A549 (cell line): ENCODE results near the gene CLDND1. TPM values are rescaled to one million over a fixed set of nuclear protein-coding genes. Genes with fewer than 3 reads are reported as not detected.

Source experiments
- ATAC-seq, 2 experiments: fragments of 200-7000 bp in 1 of 2; fragments of >200 bp in 1 of 2; cut with Nextera tagmentation in 1 of 2; cut with Tn5 transposase in 1 of 2; 3 replicates each; pipeline versions ENCODE4 v1.8.0 to v1.9.1; 2018 to 2020; ENCODE audit warnings: mild to moderate bottlenecking in 1 of 2, moderate library complexity in 1 of 2
- CTCF ChIA-PET: fragments of 300-600 bp; sonication (Branson Sonifier 250); formaldehyde crosslinking; extraction: SDS; loops from one replicate; lab custom pipeline; 2021; ENCODE audit warnings: antibody characterized with exemption, inconsistent platforms; lab: Yijun Ruan, JAX
- POLR2A ChIA-PET: fragments of 350-600 bp; formaldehyde crosslinking; extraction: SDS; loops from one replicate; lab custom pipeline; 2021; ENCODE audit warnings: antibody characterized with exemption, inconsistent platforms; lab: Yijun Ruan, JAX
- DNase-seq, 2 experiments: peaks; one replicate each; pipeline versions ENCODE4 v3.0.0 to v3.0.0-alpha.2; 2011 to 2016; ENCODE audit warnings: low read depth in 1 of 2, low spot score in 1 of 2
- FAIRE-seq: peaks from 2 replicates; lab custom pipeline; 2011; peaks lifted over from hg19 to GRCh38; lab: Jason Lieb, UNC
- H3K27ac ChIP-seq, 2 experiments: fragments of >200 bp; sonication (Bioruptor Twin); formaldehyde crosslinking; 3 replicates each; pipeline ENCODE4 v1.5.1; 2016 to 2017
- H3K4me1 ChIP-seq: fragments of >200 bp; sonication (Bioruptor Twin); formaldehyde crosslinking; 3 replicates; pipeline ENCODE4 v1.6.1; 2016
- H3K4me2 ChIP-seq: fragments of >200 bp; sonication (Bioruptor Twin); formaldehyde crosslinking; 3 replicates; pipeline ENCODE4 v1.6.1; 2016
- H3K4me3 ChIP-seq: fragments of >200 bp; sonication (Bioruptor Twin); formaldehyde crosslinking; 3 replicates; pipeline ENCODE4 v1.5.1; 2016
- H3K9me3 ChIP-seq: fragments of >200 bp; sonication (Bioruptor Twin); formaldehyde crosslinking; 3 replicates; pipeline ENCODE4 v1.6.1; 2016
- CHD2 ChIP-seq: fragments of 150-350 bp; IDR thresholded peaks from 2 replicates; pipeline ENCODE4 v1.6.1; 2014; ENCODE audit warnings: low read length; ENCODE audit not compliant: partially characterized antibody
- EP300 ChIP-seq, 2 experiments: fragments of >200 bp; sonication (Bioruptor Twin); formaldehyde crosslinking; IDR thresholded peaks; 2 replicates in 1 of 2; 3 replicates in 1 of 2; pipeline ENCODE4 v1.6.1; 2016 to 2017
- ESRRA ChIP-seq: fragments of 150-350 bp; IDR thresholded peaks from 2 replicates; pipeline ENCODE4 v1.6.1; 2014; ENCODE audit warnings: mild to moderate bottlenecking, low read length, borderline replicate concordance
- FOSL2 ChIP-seq, 2 experiments: fragments of 450-650 bp in 1 of 2; fragments of >200 bp in 1 of 2; sonication (Bioruptor Twin) in 1 of 2; formaldehyde crosslinking; IDR thresholded peaks; 2 replicates each; pipeline versions ENCODE4 v1.5.0 to v1.6.1; 2016 to 2020; ENCODE audit warnings: mild to moderate bottlenecking in 1 of 2, moderate library complexity in 1 of 2
- GATA3 ChIP-seq: IDR thresholded peaks from 2 replicates; pipeline ENCODE4 v1.6.1; 2012; ENCODE audit warnings: borderline replicate concordance
- HDAC2 ChIP-seq: fragments of 200-600 bp; sonication (generic); IDR thresholded peaks from 2 replicates; pipeline ENCODE4 v1.6.1; 2016
- HEYL ChIP-seq: fragments of 250-450 bp; sonication (Bioruptor Pico); IDR thresholded peaks from 2 replicates; pipeline ENCODE4 v1.8.0; 2021; ENCODE audit warnings: mild to moderate bottlenecking, moderate library complexity
- HOXA7 ChIP-seq: fragments of 250-450 bp; sonication (Bioruptor Pico); IDR thresholded peaks from 2 replicates; pipeline ENCODE4 v1.5.0; 2020; ENCODE audit warnings: mild to moderate bottlenecking, moderate library complexity
- JUN ChIP-seq, 2 experiments: fragments of >200 bp; sonication (Bioruptor Twin); formaldehyde crosslinking; IDR thresholded peaks; 2 replicates in 1 of 2; 3 replicates in 1 of 2; pipeline ENCODE4 v1.6.1; 2016 to 2017
- KDM1A ChIP-seq: fragments of 200-600 bp; sonication (generic); IDR thresholded peaks from 2 replicates; pipeline ENCODE4 v1.6.1; 2016; ENCODE audit warnings: low read depth, mild to moderate bottlenecking
- MYC ChIP-seq: IDR thresholded peaks from 2 replicates; pipeline ENCODE4 v1.6.1; 2012; ENCODE audit warnings: mild to moderate bottlenecking, inconsistent platforms, low read length, improper control_type of control experiment, borderline replicate concordance
- RARB ChIP-seq: fragments of 250-450 bp; sonication (Bioruptor Pico); IDR thresholded peaks from 2 replicates; pipeline ENCODE4 v1.8.0; 2021; ENCODE audit warnings: mild to moderate bottlenecking, moderate library complexity
- RNF2 ChIP-seq: fragments of 200-600 bp; sonication (generic); IDR thresholded peaks from 2 replicates; pipeline ENCODE4 v1.6.1; 2016; ENCODE audit warnings: low read depth, mild to moderate bottlenecking, antibody characterized with exemption, moderate library complexity, borderline replicate concordance
- SREBF2 ChIP-seq: fragments of 450-650 bp; IDR thresholded peaks from 2 replicates; pipeline ENCODE4 v1.6.1; 2014; ENCODE audit warnings: mild to moderate bottlenecking, moderate library complexity
- TFCP2L1 ChIP-seq: fragments of 250-450 bp; sonication (Bioruptor Pico); IDR thresholded peaks from 2 replicates; pipeline ENCODE4 v1.5.0; 2021; ENCODE audit warnings: mild to moderate bottlenecking
- ZFP36 ChIP-seq: fragments of 450-650 bp; IDR thresholded peaks from 2 replicates; pipeline ENCODE4 v1.6.1; 2014; ENCODE audit warnings: borderline replicate concordance; ENCODE audit not compliant: partially characterized antibody
- WGBS: methylation state at CpG from one replicate; pipeline ENCODE4 v1.1.6; 2017; ENCODE audit errors: missing lambda C conversion rate; 5-methylcytosine and 5-hydroxymethylcytosine counted together
- polyA plus RNA-seq, 4 experiments: library from polyadenylated mRNA; depleted of rRNA in 3 of 4; stranded (reverse); fragments of >200 nt; fragmentation: RNase III in 1 of 4; extraction: RNeasy Plus Mini Kit Qiagen cat#74134 plus additional on column Dnase treatment in 1 of 4; gene quantifications; 2 replicates in 3 of 4; 3 replicates in 1 of 4; pipeline ENCODE4 v1.2.3, GENCODE V29; 2011 to 2017
- TF ChIP-seq, protein P1 (sequence below): fragments of 250-450 bp; sonication (Bioruptor Pico); IDR thresholded peaks from 2 replicates; pipeline ENCODE4 v1.5.0; 2020; ENCODE audit warnings: low read depth, mild to moderate bottlenecking, moderate library complexity
- TF ChIP-seq, protein P2 (sequence below): IDR thresholded peaks from 2 replicates; pipeline ENCODE4 v1.6.1; 2012
- TF ChIP-seq, protein P3 (sequence below): IDR thresholded peaks from 2 replicates; pipeline ENCODE4 v1.6.1; 2012

CLDND1 gene
- polyA plus RNA-seq, 2 of the 4 experiments (the other 2 are of a cell fraction), result 49.0 to 150 TPM

DNA sequence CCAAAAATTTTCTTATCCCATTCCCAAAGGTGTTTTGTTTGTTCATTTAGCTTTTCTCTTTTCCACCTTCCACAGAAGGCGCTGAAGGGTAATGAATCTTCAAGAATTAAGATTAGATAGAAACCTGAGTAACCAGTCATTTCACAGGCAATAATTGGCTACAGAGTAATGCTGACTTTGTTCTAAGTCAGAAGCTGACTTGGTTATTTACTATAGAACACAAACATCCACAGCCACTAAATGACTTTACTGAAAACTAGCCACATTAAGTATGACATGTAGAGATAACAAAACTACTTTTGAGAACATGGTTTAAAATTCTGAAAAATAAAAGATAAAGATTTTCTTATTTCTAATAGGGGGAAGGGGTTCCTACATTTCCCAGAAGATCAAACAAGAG, 7.8 kb downstream of the CLDND1 start:
- H3K4me2 ChIP-seq, result no peak overlapping the region
- ChIA-PET CTCF (no interaction called here), POLR2A (no interaction called here)
- H3K4me1 ChIP-seq, result peaks cover 6% of the 10 kb centered on the region; the same call in 1 of the 3 replicates
- no peaks in the 10 kb centered on the region for H3K9me3 ChIP-seq
- WGBS, result 98% methylated on average over 1 of the region's 1 CpG
- TF ChIP-seq HEYL (CRISPR knock-in tag), result no peak
- no peak for TF ChIP-seq ESRRA
- no peak for TF ChIP-seq ZFP36
- TF ChIP-seq EP300 (IDR thresholded peaks at IDR 0.05), result no peak
- no peak for TF ChIP-seq HDAC2
- no peak for TF ChIP-seq RNF2
- TF ChIP-seq KDM1A, result no peak
- TF ChIP-seq, protein P1, sequence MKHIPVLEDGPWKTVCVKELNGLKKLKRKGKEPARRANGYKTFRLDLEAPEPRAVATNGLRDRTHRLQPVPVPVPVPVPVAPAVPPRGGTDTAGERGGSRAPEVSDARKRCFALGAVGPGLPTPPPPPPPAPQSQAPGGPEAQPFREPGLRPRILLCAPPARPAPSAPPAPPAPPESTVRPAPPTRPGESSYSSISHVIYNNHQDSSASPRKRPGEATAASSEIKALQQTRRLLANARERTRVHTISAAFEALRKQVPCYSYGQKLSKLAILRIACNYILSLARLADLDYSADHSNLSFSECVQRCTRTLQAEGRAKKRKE (CRISPR knock-in tag), result no peak
- TF ChIP-seq GATA3, result no peak
- TF ChIP-seq MYC, result no peak
- TF ChIP-seq TFCP2L1, result no peak
- TF ChIP-seq, protein P2, sequence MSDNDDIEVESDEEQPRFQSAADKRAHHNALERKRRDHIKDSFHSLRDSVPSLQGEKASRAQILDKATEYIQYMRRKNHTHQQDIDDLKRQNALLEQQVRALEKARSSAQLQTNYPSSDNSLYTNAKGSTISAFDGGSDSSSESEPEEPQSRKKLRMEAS, result no peak
- TF ChIP-seq CHD2, result no peak
- TF ChIP-seq, protein P3, sequence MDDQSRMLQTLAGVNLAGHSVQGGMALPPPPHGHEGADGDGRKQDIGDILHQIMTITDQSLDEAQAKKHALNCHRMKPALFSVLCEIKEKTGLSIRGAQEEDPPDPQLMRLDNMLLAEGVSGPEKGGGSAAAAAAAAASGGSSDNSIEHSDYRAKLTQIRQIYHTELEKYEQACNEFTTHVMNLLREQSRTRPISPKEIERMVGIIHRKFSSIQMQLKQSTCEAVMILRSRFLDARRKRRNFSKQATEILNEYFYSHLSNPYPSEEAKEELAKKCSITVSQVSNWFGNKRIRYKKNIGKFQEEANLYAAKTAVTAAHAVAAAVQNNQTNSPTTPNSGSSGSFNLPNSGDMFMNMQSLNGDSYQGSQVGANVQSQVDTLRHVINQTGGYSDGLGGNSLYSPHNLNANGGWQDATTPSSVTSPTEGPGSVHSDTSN, result no peak
- TF ChIP-seq SREBF2, result no peak
- TF ChIP-seq HOXA7, result no peak
- no peak for DNase-seq
- no peak for FAIRE-seq
- H3K27ac ChIP-seq, result no peak overlapping the region
- no peak overlapping the region for H3K4me3 ChIP-seq
- ATAC-seq, result no peak

DNA sequence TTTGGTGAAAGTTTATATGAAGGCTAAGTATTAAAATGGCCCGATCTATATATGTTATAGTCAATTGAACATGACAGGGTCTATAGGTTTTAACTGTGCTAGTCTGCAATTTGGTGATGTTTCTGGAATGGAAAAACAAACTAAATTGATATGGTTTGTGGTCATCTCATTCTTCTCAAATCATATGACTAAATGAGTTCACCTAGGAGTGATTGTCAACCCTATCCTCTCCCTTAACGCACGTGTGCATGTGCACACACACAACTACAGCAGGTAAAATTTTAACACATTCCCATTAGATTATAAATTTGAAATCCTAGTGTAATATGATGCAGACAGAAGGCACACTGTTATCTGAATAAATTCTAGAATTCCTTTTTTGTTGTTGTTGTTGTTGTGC, 9.0 kb downstream of the CLDND1 start:
- POLR2A ChIA-PET, result no interaction called here
- CTCF ChIA-PET, result interaction anchor here (1.2 kb wide), 1 partner anchor 474 kb away, joined by 3 read pairs; no protein-coding TSS in a partner anchor
- 97% methylated on average over 3 of the region's 3 CpGs for WGBS
- Histone ChIP-seq H3K27ac (no peak overlapping the region), H3K4me1 (peaks cover 6% of the 10 kb centered on the region; the same call in 1 of the 3 replicates), H3K4me3 (no peak overlapping the region), H3K4me2 (no peak overlapping the region)
- FAIRE-seq, result no peak
- TF ChIP-seq ZFP36, result no peak
- TF ChIP-seq, all 56 proteins: peak for 0
- DNase-seq, result no peak
- ATAC-seq, result no peak
- no peaks in the 10 kb centered on the region for H3K9me3 ChIP-seq

DNA sequence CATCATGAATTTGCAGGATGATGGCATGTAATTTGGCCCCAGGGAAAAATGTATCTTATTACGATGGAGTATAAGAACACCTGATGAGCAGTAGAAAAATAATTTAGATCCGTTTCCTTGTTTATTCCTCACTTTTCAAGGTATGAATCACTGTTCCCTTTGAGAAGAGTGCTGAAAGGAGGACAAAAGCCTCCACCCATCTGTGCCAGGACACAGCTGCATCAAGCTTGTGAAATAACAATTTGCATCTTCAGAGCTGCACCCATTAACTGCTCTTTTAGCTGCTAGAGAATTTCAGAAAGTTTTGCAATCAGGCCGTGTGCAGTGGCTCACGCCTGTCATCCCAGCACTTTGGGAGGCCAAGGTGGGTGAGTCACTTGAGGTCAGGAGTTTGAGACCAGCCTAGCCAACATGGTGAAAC, 9.6 kb downstream of the CLDND1 start:
- H3K4me3 ChIP-seq, result no peak overlapping the region
- peak overlapping the region; percentile 11; the same call in 1 of the 3 replicates for H3K4me2 ChIP-seq
- FAIRE-seq (no peak), ATAC-seq (peak; percentile 54 to 59), DNase-seq (peak in 1 of 2 experiments; percentile 34)
- no peak overlapping the region for H3K27ac ChIP-seq
- peaks cover 6% of the 10 kb centered on the region; the same call in 1 of the 3 replicates for H3K4me1 ChIP-seq
- CTCF ChIA-PET, result no interaction called here
- 22% methylated on average over 4 of the region's 4 CpGs for WGBS
- no peaks in the 10 kb centered on the region for H3K9me3 ChIP-seq
- TF ChIP-seq JUN (IDR thresholded peaks at IDR 0.05) (no peak), FOSL2 (IDR thresholded peaks at IDR 0.05) (no peak), FOSL2 (CRISPR knock-in tag; IDR thresholded peaks at IDR 0.05) (0 out of 2 replicates have a peak, but pooled peaks have one; percentile 28)
- TF ChIP-seq, all 56 proteins: peak for 1
- POLR2A ChIA-PET, result no interaction called here

DNA sequence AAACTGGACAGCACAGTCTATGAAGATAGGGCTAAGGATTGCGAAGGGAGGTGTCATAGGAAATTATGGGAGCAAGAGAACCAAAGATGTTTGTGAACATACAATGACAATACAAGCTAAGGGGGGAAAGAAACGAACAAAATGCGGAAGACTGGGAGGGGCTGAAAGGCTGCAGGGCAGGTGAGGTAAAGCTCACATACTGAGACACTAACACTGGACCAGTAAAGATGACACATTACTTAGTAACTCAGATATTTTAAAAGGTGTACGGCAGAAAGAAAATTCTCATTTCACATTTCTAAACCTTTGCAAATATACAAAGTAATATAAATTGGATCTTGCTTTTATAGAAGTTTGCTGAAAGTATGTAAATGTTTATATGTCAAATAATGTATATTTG, 10.1 kb downstream of the CLDND1 start:
- Histone ChIP-seq H3K4me2 (no peak overlapping the region), H3K4me1 (peaks cover 6% of the 10 kb centered on the region; the same call in 1 of the 3 replicates), H3K4me3 (no peak overlapping the region), H3K27ac (no peak overlapping the region), H3K9me3 (no peaks in the 10 kb centered on the region)
- POLR2A ChIA-PET, result no interaction called here
- TF ChIP-seq RARB (CRISPR knock-in tag), result no peak
- FAIRE-seq (no peak), ATAC-seq (no peak), DNase-seq (no peak)
- CTCF ChIA-PET, result no interaction called here
- WGBS, result 79% methylated on average over 4 of the region's 4 CpGs
